Mesendoderm (in vitro differentiated cells): Measurements from ENCODE around the gene ADGRV1.
A peak's percentile ranks its signal among the peaks of the same experiment; 100 is the strongest.

Source experiments
- DNase-seq: peaks from one replicate; pipeline ENCODE4 v3.0.0; 2013
- H2AK5ac ChIP-seq: 2 replicates; pipeline ENCODE4 v1.6.1; 2013; ENCODE audit warnings: low read length, inconsistent platforms
- H2BK120ac ChIP-seq: 2 replicates; pipeline ENCODE4 v1.6.1; 2013; ENCODE audit warnings: low read depth, mild to moderate bottlenecking, low read length, moderate library complexity, mixed read lengths
- H2BK15ac ChIP-seq: replicated peaks from 2 replicates; pipeline ENCODE4 v1.6.1; 2013; ENCODE audit warnings: low read depth, mild to moderate bottlenecking, moderate library complexity
- H2BK5ac ChIP-seq: 2 replicates; pipeline ENCODE4 v1.6.1; 2013; ENCODE audit warnings: low read length, inconsistent platforms
- H3K18ac ChIP-seq: 2 replicates; pipeline ENCODE4 v1.6.1; 2013; ENCODE audit warnings: mild to moderate bottlenecking, low read length, mixed read lengths
- H3K23ac ChIP-seq: one replicate; pipeline ENCODE4 v1.6.1; 2013; ENCODE audit warnings: low read length
- H3K27ac ChIP-seq: 2 replicates; pipeline ENCODE4 v1.5.1; 2013; ENCODE audit warnings: low read depth, mild to moderate bottlenecking, inconsistent platforms, low read length, moderate library complexity
- H3K27me3 ChIP-seq: 2 replicates; pipeline ENCODE4 v1.6.1; 2013; ENCODE audit warnings: low read length, control low read depth, mild to moderate bottlenecking, inconsistent platforms; ENCODE audit not compliant: insufficient read depth, poor library complexity
- H3K36me3 ChIP-seq: 2 replicates; pipeline ENCODE4 v1.6.1; 2013; ENCODE audit warnings: low read length, inconsistent platforms; ENCODE audit not compliant: control insufficient read depth, insufficient read depth
- H3K4ac ChIP-seq: one replicate; pipeline ENCODE4 v1.6.1; 2013; ENCODE audit warnings: low read depth, mild to moderate bottlenecking, low read length, moderate library complexity
- H3K4me1 ChIP-seq: 2 replicates; pipeline ENCODE4 v1.6.1; 2013; ENCODE audit warnings: low read depth, low read length, inconsistent platforms; ENCODE audit not compliant: control insufficient read depth
- H3K4me2 ChIP-seq: 2 replicates; pipeline ENCODE4 v1.6.1; 2013; ENCODE audit warnings: low read length
- H3K4me3 ChIP-seq: 2 replicates; pipeline ENCODE4 v1.5.1; 2013; ENCODE audit warnings: mild to moderate bottlenecking, low read length
- H3K56ac ChIP-seq: one replicate; pipeline ENCODE4 v1.6.1; 2013; ENCODE audit warnings: low read length
- H3K79me1 ChIP-seq: 2 replicates; pipeline ENCODE4 v1.6.1; 2013; ENCODE audit warnings: low read length, inconsistent platforms
- H3K79me2 ChIP-seq: 2 replicates; pipeline ENCODE4 v1.6.1; 2013; ENCODE audit warnings: mild to moderate bottlenecking, low read length; ENCODE audit not compliant: control insufficient read depth, insufficient read depth
- H3K9ac ChIP-seq: 2 replicates; pipeline ENCODE4 v1.6.1; 2013; ENCODE audit warnings: low read length, inconsistent platforms
- H4K5ac ChIP-seq: one replicate; pipeline ENCODE4 v1.6.1; 2013; ENCODE audit warnings: low read length
- H4K8ac ChIP-seq: one replicate; pipeline ENCODE4 v1.6.1; 2013; ENCODE audit warnings: low read depth, mild to moderate bottlenecking, control low read depth, low read length, moderate library complexity
- WGBS: extraction: QIAGEN DNeasy Blood & Tissue Kit; methylation state at CpG from one replicate; pipeline ENCODE4 v1.1.7; 2013; ENCODE audit warnings: low lambda C conversion rate, missing lambda C conversion rate; ENCODE audit not compliant: insufficient coverage; ENCODE audit errors: extremely low coverage; 5-methylcytosine and 5-hydroxymethylcytosine counted together

ADGRV1 gene

GRCh38 chr5:90852531-90852930, 293.9 kb downstream of the ADGRV1 start:
- Histone ChIP-seq H3K4me3 (no peak overlapping the region), H2BK15ac (no peak overlapping the region), H3K27me3 (no peaks in the 10 kb centered on the region), H3K4me2 (no peak overlapping the region), H4K5ac (no peak overlapping the region), H2AK5ac (no peak overlapping the region), H4K8ac (no peak overlapping the region), H3K4me1 (no peaks in the 10 kb centered on the region), H3K18ac (no peak overlapping the region), H3K23ac (no peak overlapping the region), H3K79me2 (no peaks in the 10 kb centered on the region), H3K27ac (no peak overlapping the region), H3K79me1 (no peaks in the 10 kb centered on the region), H3K56ac (no peak overlapping the region), H2BK120ac (no peak overlapping the region), H3K9ac (no peak overlapping the region), H2BK5ac (no peak overlapping the region), H3K4ac (no peak overlapping the region), H3K36me3 (no peaks in the 10 kb centered on the region)
- no peak for DNase-seq

GRCh38 chr5:90853750-90854149, 295.2 kb downstream of the ADGRV1 start:
- no peak overlapping the region for H4K8ac ChIP-seq
- H2AK5ac ChIP-seq, result no peak overlapping the region
- H2BK15ac ChIP-seq, result no peak overlapping the region
- no peak overlapping the region for H2BK120ac ChIP-seq
- H3K23ac ChIP-seq, result no peak overlapping the region
- H3K79me2 ChIP-seq, result no peaks in the 10 kb centered on the region
- no peak overlapping the region for H3K18ac ChIP-seq
- H2BK5ac ChIP-seq, result no peak overlapping the region
- H3K4me1 ChIP-seq, result no peaks in the 10 kb centered on the region
- H3K27me3 ChIP-seq, result no peaks in the 10 kb centered on the region
- H3K36me3 ChIP-seq, result no peaks in the 10 kb centered on the region
- H3K56ac ChIP-seq, result no peak overlapping the region
- no peak overlapping the region for H3K4me2 ChIP-seq
- H3K4me3 ChIP-seq, result no peak overlapping the region
- H3K27ac ChIP-seq, result no peak overlapping the region
- no CpG with 5 or more reads among the region's 2 CpGs for WGBS
- no peaks in the 10 kb centered on the region for H3K79me1 ChIP-seq
- no peak overlapping the region for H3K9ac ChIP-seq
- no peak for DNase-seq
- no peak overlapping the region for H3K4ac ChIP-seq
- H4K5ac ChIP-seq, result no peak overlapping the region

- Histone ChIP-seq H4K8ac (no peak overlapping the region), H3K27me3 (no peaks in the 10 kb centered on the region), H3K79me1 (no peaks in the 10 kb centered on the region), H3K4ac (no peak overlapping the region), H3K56ac (no peak overlapping the region), H4K5ac (no peak overlapping the region), H3K4me3 (no peak overlapping the region), H3K4me2 (no peak overlapping the region), H2BK120ac (no peak overlapping the region), H3K23ac (no peak overlapping the region), H3K27ac (no peak overlapping the region), H3K9ac (no peak overlapping the region), H3K18ac (no peak overlapping the region), H3K36me3 (no peaks in the 10 kb centered on the region), H3K4me1 (no peaks in the 10 kb centered on the region), H3K79me2 (no peaks in the 10 kb centered on the region), H2AK5ac (no peak overlapping the region), H2BK15ac (no peak overlapping the region), H2BK5ac (no peak overlapping the region)
- no peak for DNase-seq
- no CpG with 5 or more reads among the region's 2 CpGs for WGBS
Measured at GRCh38 chr5:90854169-90854568, 295.6 kb downstream of the ADGRV1 start.

- Histone ChIP-seq H3K18ac (no peak overlapping the region), H2BK120ac (no peak overlapping the region), H4K8ac (no peak overlapping the region), H3K36me3 (no peaks in the 10 kb centered on the region), H3K23ac (no peak overlapping the region), H3K56ac (no peak overlapping the region), H2AK5ac (no peak overlapping the region), H3K79me1 (no peaks in the 10 kb centered on the region), H3K79me2 (no peaks in the 10 kb centered on the region), H3K4me2 (no peak overlapping the region), H4K5ac (no peak overlapping the region), H3K27ac (no peak overlapping the region), H3K9ac (no peak overlapping the region), H3K27me3 (no peaks in the 10 kb centered on the region), H2BK15ac (no peak overlapping the region), H2BK5ac (no peak overlapping the region), H3K4me1 (no peaks in the 10 kb centered on the region), H3K4ac (no peak overlapping the region), H3K4me3 (no peak overlapping the region)
- peak; percentile 64 for DNase-seq
- no CpG with 5 or more reads among the region's 4 CpGs for WGBS
Measured at GRCh38 chr5:90855296-90856010, 296.9 kb downstream of the ADGRV1 start.

- Histone ChIP-seq H3K18ac (no peak overlapping the region), H2AK5ac (no peak overlapping the region), H2BK5ac (no peak overlapping the region), H3K36me3 (no peaks in the 10 kb centered on the region), H3K79me2 (no peaks in the 10 kb centered on the region), H3K4ac (no peak overlapping the region), H3K27me3 (no peaks in the 10 kb centered on the region), H3K4me3 (no peak overlapping the region), H3K79me1 (no peaks in the 10 kb centered on the region), H3K4me1 (no peaks in the 10 kb centered on the region), H4K5ac (no peak overlapping the region), H3K56ac (no peak overlapping the region), H3K27ac (no peak overlapping the region), H3K4me2 (no peak overlapping the region), H2BK15ac (no peak overlapping the region), H3K23ac (no peak overlapping the region), H3K9ac (no peak overlapping the region), H2BK120ac (no peak overlapping the region), H4K8ac (no peak overlapping the region)
- DNase-seq, result no peak
- no CpG with 5 or more reads among the region's 3 CpGs for WGBS
Measured at GRCh38 chr5:90861843-90862586, 303.4 kb downstream of the ADGRV1 start.
